HEK293 (cell line): Measurements from ENCODE around the gene USP8.

Source experiments
- CTCF ChIA-PET: fragments of 350-600 bp; formaldehyde crosslinking; extraction: SDS; loops from one replicate; lab custom pipeline; 2021; ENCODE audit warnings: antibody characterized with exemption; lab: Yijun Ruan, JAX
- POLR2A ChIA-PET: fragments of 300-600 bp; formaldehyde crosslinking; extraction: SDS; loops from one replicate; lab custom pipeline; 2020; ENCODE audit warnings: antibody characterized with exemption, inconsistent platforms; lab: Yijun Ruan, JAX
- H3K27ac ChIP-seq: fragments of 200-500 bp; sonication (Bioruptor generic); 2 replicates; pipeline ENCODE4 v1.5.1; 2014; ENCODE audit warnings: low read depth, low read length, control low read depth, inconsistent platforms; ENCODE audit errors: extremely low read depth
- H3K36me3 ChIP-seq, 2 experiments: fragments of 200-500 bp in 1 of 2; sonication (Bioruptor generic) in 1 of 2; 1 replicate in 1 of 2; 2 replicates in 1 of 2; pipeline ENCODE4 v1.5.1; 2014 to 2017; ENCODE audit warnings: inconsistent platforms in 2 of 2, low read length in 2 of 2; ENCODE audit not compliant: control insufficient read depth in 2 of 2, insufficient read depth in 1 of 2
- H3K4me1 ChIP-seq: fragments of 200-500 bp; sonication (Bioruptor generic); 2 replicates; pipeline ENCODE4 v1.5.1; 2014; ENCODE audit warnings: mild to moderate bottlenecking, low read length, inconsistent platforms; ENCODE audit not compliant: control insufficient read depth, insufficient read depth
- H3K4me3 ChIP-seq: 2 replicates; pipeline ENCODE4 v1.5.1; 2011; ENCODE audit warnings: low read depth, mild to moderate bottlenecking, control low read depth, low read length, moderate library complexity
- H3K9me3 ChIP-seq: fragments of 200-500 bp; sonication (Bioruptor generic); 2 replicates; pipeline ENCODE4 v1.5.1; 2014; ENCODE audit warnings: low read depth, low read length, inconsistent platforms; ENCODE audit not compliant: control insufficient read depth, insufficient read depth
- FEZF1 ChIP-seq: fragments of 450-650 bp; formaldehyde crosslinking; IDR thresholded peaks from 2 replicates; pipeline ENCODE4 v1.5.1; 2016; ENCODE audit warnings: missing biosample characterization, missing genetic modification characterization
- GLI2 ChIP-seq: fragments of 450-650 bp; formaldehyde crosslinking; IDR thresholded peaks from 2 replicates; pipeline ENCODE4; 2017; ENCODE audit warnings: missing biosample characterization, missing genetic modification characterization, low read depth, borderline replicate concordance
- GLI4 ChIP-seq: fragments of 450-650 bp; formaldehyde crosslinking; IDR thresholded peaks from 2 replicates; pipeline ENCODE4 v1.5.1; 2016; ENCODE audit warnings: missing biosample characterization, missing genetic modification characterization
- KLF1 ChIP-seq: fragments of 450-650 bp; formaldehyde crosslinking; IDR thresholded peaks from 2 replicates; pipeline ENCODE4 v1.5.1; 2016; ENCODE audit warnings: missing biosample characterization, missing genetic modification characterization
- KLF10 ChIP-seq: fragments of 450-650 bp; IDR thresholded peaks from 2 replicates; pipeline ENCODE4 v1.5.1; 2018; ENCODE audit warnings: missing biosample characterization, mild to moderate bottlenecking, missing genetic modification characterization
- SALL2 ChIP-seq: fragments of 450-650 bp; formaldehyde crosslinking; IDR thresholded peaks from 2 replicates; pipeline ENCODE4 v1.5.0; 2017; ENCODE audit warnings: missing biosample characterization, mild to moderate bottlenecking, missing genetic modification characterization, borderline replicate concordance
- ZBTB21 ChIP-seq: fragments of 450-650 bp; formaldehyde crosslinking; IDR thresholded peaks from 2 replicates; pipeline ENCODE4 v1.5.1; 2017; ENCODE audit warnings: missing biosample characterization, missing genetic modification characterization
- ZFP3 ChIP-seq: fragments of 450-650 bp; formaldehyde crosslinking; IDR thresholded peaks from 2 replicates; pipeline ENCODE4 v1.5.1; 2016; ENCODE audit warnings: low read depth, missing biosample characterization, missing genetic modification characterization
- ZNF169 ChIP-seq: fragments of 450-650 bp; formaldehyde crosslinking; IDR thresholded peaks from 2 replicates; pipeline ENCODE4 v1.5.1; 2016; ENCODE audit warnings: missing biosample characterization, missing genetic modification characterization
- ZNF239 ChIP-seq: fragments of 450-650 bp; formaldehyde crosslinking; IDR thresholded peaks from 2 replicates; pipeline ENCODE4 v1.5.1; 2016; ENCODE audit warnings: missing biosample characterization, missing genetic modification characterization
- ZNF280C ChIP-seq: fragments of 450-650 bp; formaldehyde crosslinking; IDR thresholded peaks from 2 replicates; pipeline ENCODE4 v1.5.1; 2016; ENCODE audit warnings: missing biosample characterization, missing genetic modification characterization
- ZNF292 ChIP-seq: fragments of 450-650 bp; formaldehyde crosslinking; IDR thresholded peaks from 2 replicates; pipeline ENCODE4 v1.5.1; 2016; ENCODE audit warnings: low read depth, missing biosample characterization, missing genetic modification characterization, borderline replicate concordance
- ZNF514 ChIP-seq: fragments of 450-650 bp; formaldehyde crosslinking; IDR thresholded peaks from 2 replicates; pipeline ENCODE4 v1.5.1; 2016; ENCODE audit warnings: missing biosample characterization, missing genetic modification characterization
- ZNF571 ChIP-seq: fragments of 450-650 bp; formaldehyde crosslinking; IDR thresholded peaks from 2 replicates; pipeline ENCODE4 v1.5.0; 2017; ENCODE audit warnings: missing biosample characterization, missing genetic modification characterization
- ZNF610 ChIP-seq: fragments of 450-650 bp; formaldehyde crosslinking; IDR thresholded peaks from 2 replicates; pipeline ENCODE4 v1.5.1; 2016; ENCODE audit warnings: missing biosample characterization, missing genetic modification characterization, borderline replicate concordance
- ZNF629 ChIP-seq: fragments of 450-650 bp; formaldehyde crosslinking; IDR thresholded peaks from 2 replicates; pipeline ENCODE4 v1.5.1; 2017; ENCODE audit warnings: missing biosample characterization, missing genetic modification characterization
- ZNF768 ChIP-seq: fragments of 450-650 bp; formaldehyde crosslinking; IDR thresholded peaks from 2 replicates; pipeline ENCODE4 v1.5.1; 2018; ENCODE audit warnings: missing biosample characterization, mild to moderate bottlenecking, missing genetic modification characterization
- ZSCAN18 ChIP-seq: fragments of 450-650 bp; formaldehyde crosslinking; IDR thresholded peaks from 2 replicates; pipeline ENCODE4 v1.5.1; 2016; ENCODE audit warnings: missing biosample characterization, missing genetic modification characterization
- TF ChIP-seq, protein P1 (sequence below): fragments of 450-650 bp; formaldehyde crosslinking; IDR thresholded peaks from 2 replicates; pipeline ENCODE4 v1.5.1; 2017; ENCODE audit warnings: missing biosample characterization, missing genetic modification characterization
- TF ChIP-seq, protein P2 (sequence below): fragments of 450-650 bp; formaldehyde crosslinking; IDR thresholded peaks from 2 replicates; pipeline ENCODE4 v1.5.1; 2016; ENCODE audit warnings: missing biosample characterization, missing genetic modification characterization

Gene USP8

GRCh38 chr15:50431204-50431603 is 7.0 kb downstream of the USP8 start:
- ChIA-PET POLR2A (no interaction called here), CTCF (no interaction called here)
- TF ChIP-seq ZNF610 (tag by site-specific recombination) (no peak), ZNF292 (no peak), ZFP3 (tag by site-specific recombination) (no peak), GLI2 (tag by site-specific recombination) (no peak), ZNF239 (tag by site-specific recombination) (no peak)
- H3K4me1 ChIP-seq, result peaks cover 3% of the 10 kb centered on the region; the same call in 1 of the 2 replicates
- H3K4me3 ChIP-seq, result no peak overlapping the region
- no peaks in the 10 kb centered on the region for H3K9me3 ChIP-seq
- H3K27ac ChIP-seq, result no peak overlapping the region
- H3K36me3 ChIP-seq, result peaks cover 0 to 21% of the 10 kb centered on the region in 2 experiments; a peak in 2 of 3 replicates

- ChIA-PET POLR2A (interaction anchor here (0.6 kb wide), 1 partner anchor 220 kb away, joined by 3 read pairs; no protein-coding TSS in a partner anchor), CTCF (interaction anchor here (0.6 kb wide), 1 partner anchor 278 kb away, joined by 3 read pairs; no protein-coding TSS in a partner anchor)
- no peaks in the 10 kb centered on the region for H3K9me3 ChIP-seq
- no peak for TF ChIP-seq ZNF280C (tag by site-specific recombination)
- no peak for TF ChIP-seq GLI4 (tag by site-specific recombination)
- no peak for TF ChIP-seq KLF1
- TF ChIP-seq ZNF629 (tag by site-specific recombination), result no peak
- TF ChIP-seq ZFP3 (tag by site-specific recombination), result no peak
- TF ChIP-seq ZNF571, result no peak
- no peak for TF ChIP-seq ZNF514
- TF ChIP-seq ZNF768 (tag by site-specific recombination), result no peak
- TF ChIP-seq ZBTB21, result no peak
- TF ChIP-seq, protein P1, sequence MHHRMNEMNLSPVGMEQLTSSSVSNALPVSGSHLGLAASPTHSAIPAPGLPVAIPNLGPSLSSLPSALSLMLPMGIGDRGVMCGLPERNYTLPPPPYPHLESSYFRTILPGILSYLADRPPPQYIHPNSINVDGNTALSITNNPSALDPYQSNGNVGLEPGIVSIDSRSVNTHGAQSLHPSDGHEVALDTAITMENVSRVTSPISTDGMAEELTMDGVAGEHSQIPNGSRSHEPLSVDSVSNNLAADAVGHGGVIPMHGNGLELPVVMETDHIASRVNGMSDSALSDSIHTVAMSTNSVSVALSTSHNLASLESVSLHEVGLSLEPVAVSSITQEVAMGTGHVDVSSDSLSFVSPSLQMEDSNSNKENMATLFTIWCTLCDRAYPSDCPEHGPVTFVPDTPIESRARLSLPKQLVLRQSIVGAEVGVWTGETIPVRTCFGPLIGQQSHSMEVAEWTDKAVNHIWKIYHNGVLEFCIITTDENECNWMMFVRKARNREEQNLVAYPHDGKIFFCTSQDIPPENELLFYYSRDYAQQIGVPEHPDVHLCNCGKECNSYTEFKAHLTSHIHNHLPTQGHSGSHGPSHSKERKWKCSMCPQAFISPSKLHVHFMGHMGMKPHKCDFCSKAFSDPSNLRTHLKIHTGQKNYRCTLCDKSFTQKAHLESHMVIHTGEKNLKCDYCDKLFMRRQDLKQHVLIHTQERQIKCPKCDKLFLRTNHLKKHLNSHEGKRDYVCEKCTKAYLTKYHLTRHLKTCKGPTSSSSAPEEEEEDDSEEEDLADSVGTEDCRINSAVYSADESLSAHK (tag by site-specific recombination), result no peak
- TF ChIP-seq ZSCAN18 (tag by site-specific recombination), result no peak
- TF ChIP-seq FEZF1 (tag by site-specific recombination), result no peak
- TF ChIP-seq KLF10 (tag by site-specific recombination), result no peak
- no peak for TF ChIP-seq ZNF169 (tag by site-specific recombination)
- TF ChIP-seq SALL2 (tag by site-specific recombination), result no peak
- TF ChIP-seq, protein P2, sequence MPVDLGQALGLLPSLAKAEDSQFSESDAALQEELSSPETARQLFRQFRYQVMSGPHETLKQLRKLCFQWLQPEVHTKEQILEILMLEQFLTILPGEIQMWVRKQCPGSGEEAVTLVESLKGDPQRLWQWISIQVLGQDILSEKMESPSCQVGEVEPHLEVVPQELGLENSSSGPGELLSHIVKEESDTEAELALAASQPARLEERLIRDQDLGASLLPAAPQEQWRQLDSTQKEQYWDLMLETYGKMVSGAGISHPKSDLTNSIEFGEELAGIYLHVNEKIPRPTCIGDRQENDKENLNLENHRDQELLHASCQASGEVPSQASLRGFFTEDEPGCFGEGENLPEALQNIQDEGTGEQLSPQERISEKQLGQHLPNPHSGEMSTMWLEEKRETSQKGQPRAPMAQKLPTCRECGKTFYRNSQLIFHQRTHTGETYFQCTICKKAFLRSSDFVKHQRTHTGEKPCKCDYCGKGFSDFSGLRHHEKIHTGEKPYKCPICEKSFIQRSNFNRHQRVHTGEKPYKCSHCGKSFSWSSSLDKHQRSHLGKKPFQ, result no peak
- peaks cover 0 to 12% of the 10 kb centered on the region in 2 experiments; a peak in 2 of 3 replicates for H3K36me3 ChIP-seq
- H3K4me3 ChIP-seq, result no peak overlapping the region
- H3K27ac ChIP-seq, result no peak overlapping the region
- peaks cover 3% of the 10 kb centered on the region; the same call in 1 of the 2 replicates for H3K4me1 ChIP-seq
Measured at GRCh38 chr15:50432230-50432629, 8.0 kb downstream of the USP8 start.
